ENCODE data around the gene ARHGAP26. TPM values are rescaled to one million over a fixed set of nuclear protein-coding genes. Genes with fewer than 3 reads are reported as not detected.

ARHGAP26 gene
- total and polyA plus RNA-seq, 4 donors, result 1.8 to 16.7 (median 4.1) TPM

DNA sequence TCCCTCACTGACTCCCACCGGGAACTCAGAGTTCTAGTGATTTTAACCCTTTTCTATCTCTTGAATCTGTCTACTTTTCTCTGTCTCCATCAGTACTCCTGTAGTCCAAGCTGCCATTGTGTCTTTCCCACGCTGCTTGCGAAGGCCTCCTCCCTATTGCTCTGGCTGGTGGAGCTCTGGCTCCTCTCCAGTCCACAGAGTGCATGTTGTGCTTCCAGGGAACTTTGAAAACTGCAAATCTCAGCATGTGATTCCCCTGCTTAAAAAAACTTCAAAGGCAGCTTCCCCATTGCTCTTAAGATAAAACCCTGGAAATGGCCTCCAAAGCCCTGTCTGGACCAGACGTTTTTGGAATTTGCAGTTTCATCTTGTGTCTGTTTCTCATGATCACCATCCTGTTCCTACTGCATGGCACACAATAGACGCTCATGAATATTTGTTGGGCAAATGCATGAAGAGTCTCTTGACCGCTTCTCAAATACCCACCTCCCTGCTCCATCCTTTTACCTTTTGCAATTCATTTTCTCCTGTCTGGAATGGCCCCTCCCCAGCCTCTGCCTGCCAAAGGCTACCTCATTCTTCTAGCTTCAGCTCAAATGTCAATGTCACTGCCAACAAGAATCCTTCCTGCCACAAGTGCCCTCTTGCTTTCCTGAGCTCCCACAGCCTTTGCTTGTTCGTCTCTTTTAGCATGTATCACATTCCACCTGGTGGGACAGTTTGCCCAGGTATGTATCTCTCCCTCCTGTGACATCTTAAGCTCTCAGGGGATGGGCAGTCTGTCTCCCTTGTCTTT is 293.2 kb downstream of the ARHGAP26 start:
- no peak for TF ChIP-seq HNF4G (IDR thresholded peaks at IDR 0.05)
- TF ChIP-seq EGR1 (IDR thresholded peaks at IDR 0.05; ENCODE audit: low read depth in 2 of 2), result no peak
- TF ChIP-seq RAD21 (IDR thresholded peaks at IDR 0.05), result peak in 1 of 2 donors; percentile 11
- TF ChIP-seq, protein P1, sequence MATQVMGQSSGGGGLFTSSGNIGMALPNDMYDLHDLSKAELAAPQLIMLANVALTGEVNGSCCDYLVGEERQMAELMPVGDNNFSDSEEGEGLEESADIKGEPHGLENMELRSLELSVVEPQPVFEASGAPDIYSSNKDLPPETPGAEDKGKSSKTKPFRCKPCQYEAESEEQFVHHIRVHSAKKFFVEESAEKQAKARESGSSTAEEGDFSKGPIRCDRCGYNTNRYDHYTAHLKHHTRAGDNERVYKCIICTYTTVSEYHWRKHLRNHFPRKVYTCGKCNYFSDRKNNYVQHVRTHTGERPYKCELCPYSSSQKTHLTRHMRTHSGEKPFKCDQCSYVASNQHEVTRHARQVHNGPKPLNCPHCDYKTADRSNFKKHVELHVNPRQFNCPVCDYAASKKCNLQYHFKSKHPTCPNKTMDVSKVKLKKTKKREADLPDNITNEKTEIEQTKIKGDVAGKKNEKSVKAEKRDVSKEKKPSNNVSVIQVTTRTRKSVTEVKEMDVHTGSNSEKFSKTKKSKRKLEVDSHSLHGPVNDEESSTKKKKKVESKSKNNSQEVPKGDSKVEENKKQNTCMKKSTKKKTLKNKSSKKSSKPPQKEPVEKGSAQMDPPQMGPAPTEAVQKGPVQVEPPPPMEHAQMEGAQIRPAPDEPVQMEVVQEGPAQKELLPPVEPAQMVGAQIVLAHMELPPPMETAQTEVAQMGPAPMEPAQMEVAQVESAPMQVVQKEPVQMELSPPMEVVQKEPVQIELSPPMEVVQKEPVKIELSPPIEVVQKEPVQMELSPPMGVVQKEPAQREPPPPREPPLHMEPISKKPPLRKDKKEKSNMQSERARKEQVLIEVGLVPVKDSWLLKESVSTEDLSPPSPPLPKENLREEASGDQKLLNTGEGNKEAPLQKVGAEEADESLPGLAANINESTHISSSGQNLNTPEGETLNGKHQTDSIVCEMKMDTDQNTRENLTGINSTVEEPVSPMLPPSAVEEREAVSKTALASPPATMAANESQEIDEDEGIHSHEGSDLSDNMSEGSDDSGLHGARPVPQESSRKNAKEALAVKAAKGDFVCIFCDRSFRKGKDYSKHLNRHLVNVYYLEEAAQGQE (IDR thresholded peaks at IDR 0.05), result no peak
- Histone ChIP-seq H3K27me3 (ENCODE audit: control insufficient read depth in 4 of 4, insufficient read depth in 4 of 4, low read length in 3 of 4) (no peaks in the 10 kb centered on the region), H3K4me1 (ENCODE audit: control insufficient read depth in 4 of 4, insufficient read depth in 4 of 4, low read length in 3 of 4) (peaks cover 0 to 4% (median 0%) of the 10 kb centered on the region in 4 donors), H3K9ac (ENCODE audit: low read depth in 1 of 2, low read length in 2 of 2) (no peak overlapping the region), H3K36me3 (ENCODE audit: control insufficient read depth in 4 of 4, insufficient read depth in 3 of 4, low read depth in 1 of 4, low read length in 3 of 4) (peaks cover 0 to 12% (median 2%) of the 10 kb centered on the region in 4 donors), H3K27ac (ENCODE audit: low read depth in 1 of 2, low read length in 2 of 2) (no peak overlapping the region), H3K9me3 (ENCODE audit: control insufficient read depth in 4 of 4, low read length in 3 of 4) (no peaks in the 10 kb centered on the region), H3K4me3 (ENCODE audit: low read depth in 1 of 3, low read length in 3 of 3) (no peak overlapping the region)
- DNase-seq (ENCODE audit: low spot score), result no peak
- WGBS, result 80% methylated on average over 7 of the region's 7 CpGs

DNA sequence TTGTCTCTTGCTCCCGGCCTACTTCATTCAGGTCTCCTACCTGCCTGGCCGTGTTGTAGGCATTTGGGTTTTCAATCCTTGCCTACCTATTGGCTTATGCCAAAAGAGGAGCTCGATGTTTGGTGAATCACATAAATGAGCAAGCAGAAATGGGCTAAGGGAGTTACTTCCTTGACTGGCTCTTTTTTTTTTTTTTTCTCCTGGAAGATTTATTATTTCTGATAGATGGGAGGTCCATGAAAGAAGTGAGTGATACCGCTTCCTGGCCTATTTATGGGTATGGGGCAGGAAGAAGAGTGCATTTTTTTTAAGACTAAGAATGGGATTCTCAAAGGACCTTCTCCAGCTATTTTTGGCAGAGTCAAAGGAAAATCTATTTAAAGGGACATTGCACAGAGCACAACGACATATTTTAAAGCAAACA is 294.1 kb downstream of the ARHGAP26 start:
- WGBS, result 73% methylated on average over 5 of the region's 5 CpGs
- Histone ChIP-seq H3K4me3 (ENCODE audit: low read depth in 1 of 3, low read length in 3 of 3) (no peak overlapping the region), H3K9me3 (ENCODE audit: control insufficient read depth in 4 of 4, low read length in 3 of 4) (no peaks in the 10 kb centered on the region), H3K27ac (ENCODE audit: low read depth in 1 of 2, low read length in 2 of 2) (peak overlapping the region in 1 of 2 donors; percentile 53), H3K9ac (ENCODE audit: low read depth in 1 of 2, low read length in 2 of 2) (no peak overlapping the region), H3K4me1 (ENCODE audit: control insufficient read depth in 4 of 4, insufficient read depth in 4 of 4, low read length in 3 of 4) (peaks cover 0 to 4% (median 0%) of the 10 kb centered on the region in 4 donors), H3K27me3 (ENCODE audit: control insufficient read depth in 4 of 4, insufficient read depth in 4 of 4, low read length in 3 of 4) (no peaks in the 10 kb centered on the region), H3K36me3 (ENCODE audit: control insufficient read depth in 4 of 4, insufficient read depth in 3 of 4, low read depth in 1 of 4, low read length in 3 of 4) (peaks cover 0 to 8% (median 6%) of the 10 kb centered on the region in 4 donors)
- no peak for DNase-seq (ENCODE audit: low spot score)
- TF ChIP-seq HNF4A (conservative IDR thresholded peaks at IDR 0.05) (no peak), FOXA1 (IDR thresholded peaks at IDR 0.05) (no peak), TAF1 (conservative IDR thresholded peaks at IDR 0.05) (no peak), NR2F2 (IDR thresholded peaks at IDR 0.05) (no peak), SP1 (IDR thresholded peaks at IDR 0.05) (no peak), FOXA2 (IDR thresholded peaks at IDR 0.05) (no peak), YY1 (IDR thresholded peaks at IDR 0.05) (no peak), HNF4G (IDR thresholded peaks at IDR 0.05) (no peak), RAD21 (IDR thresholded peaks at IDR 0.05) (no peak), GABPA (IDR thresholded peaks at IDR 0.05 in 1 of 2, conservative IDR thresholded peaks at IDR 0.05 in 1 of 2) (no peak), JUND (IDR thresholded peaks at IDR 0.05) (no peak), RXRA (IDR thresholded peaks at IDR 0.05) (no peak), EGR1 (IDR thresholded peaks at IDR 0.05; ENCODE audit: low read depth in 2 of 2) (no peak)
- TF ChIP-seq, protein P2, sequence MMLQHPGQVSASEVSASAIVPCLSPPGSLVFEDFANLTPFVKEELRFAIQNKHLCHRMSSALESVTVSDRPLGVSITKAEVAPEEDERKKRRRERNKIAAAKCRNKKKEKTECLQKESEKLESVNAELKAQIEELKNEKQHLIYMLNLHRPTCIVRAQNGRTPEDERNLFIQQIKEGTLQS (IDR thresholded peaks at IDR 0.05), result no peak
- TF ChIP-seq, protein P3, sequence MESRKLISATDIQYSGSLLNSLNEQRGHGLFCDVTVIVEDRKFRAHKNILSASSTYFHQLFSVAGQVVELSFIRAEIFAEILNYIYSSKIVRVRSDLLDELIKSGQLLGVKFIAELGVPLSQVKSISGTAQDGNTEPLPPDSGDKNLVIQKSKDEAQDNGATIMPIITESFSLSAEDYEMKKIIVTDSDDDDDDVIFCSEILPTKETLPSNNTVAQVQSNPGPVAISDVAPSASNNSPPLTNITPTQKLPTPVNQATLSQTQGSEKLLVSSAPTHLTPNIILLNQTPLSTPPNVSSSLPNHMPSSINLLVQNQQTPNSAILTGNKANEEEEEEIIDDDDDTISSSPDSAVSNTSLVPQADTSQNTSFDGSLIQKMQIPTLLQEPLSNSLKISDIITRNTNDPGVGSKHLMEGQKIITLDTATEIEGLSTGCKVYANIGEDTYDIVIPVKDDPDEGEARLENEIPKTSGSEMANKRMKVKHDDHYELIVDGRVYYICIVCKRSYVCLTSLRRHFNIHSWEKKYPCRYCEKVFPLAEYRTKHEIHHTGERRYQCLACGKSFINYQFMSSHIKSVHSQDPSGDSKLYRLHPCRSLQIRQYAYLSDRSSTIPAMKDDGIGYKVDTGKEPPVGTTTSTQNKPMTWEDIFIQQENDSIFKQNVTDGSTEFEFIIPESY (IDR thresholded peaks at IDR 0.05), result no peak
- TF ChIP-seq, protein P4, sequence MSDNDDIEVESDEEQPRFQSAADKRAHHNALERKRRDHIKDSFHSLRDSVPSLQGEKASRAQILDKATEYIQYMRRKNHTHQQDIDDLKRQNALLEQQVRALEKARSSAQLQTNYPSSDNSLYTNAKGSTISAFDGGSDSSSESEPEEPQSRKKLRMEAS (IDR thresholded peaks at IDR 0.05), result no peak
- TF ChIP-seq, protein P1 (IDR thresholded peaks at IDR 0.05), result no peak
- TF ChIP-seq, protein P5, sequence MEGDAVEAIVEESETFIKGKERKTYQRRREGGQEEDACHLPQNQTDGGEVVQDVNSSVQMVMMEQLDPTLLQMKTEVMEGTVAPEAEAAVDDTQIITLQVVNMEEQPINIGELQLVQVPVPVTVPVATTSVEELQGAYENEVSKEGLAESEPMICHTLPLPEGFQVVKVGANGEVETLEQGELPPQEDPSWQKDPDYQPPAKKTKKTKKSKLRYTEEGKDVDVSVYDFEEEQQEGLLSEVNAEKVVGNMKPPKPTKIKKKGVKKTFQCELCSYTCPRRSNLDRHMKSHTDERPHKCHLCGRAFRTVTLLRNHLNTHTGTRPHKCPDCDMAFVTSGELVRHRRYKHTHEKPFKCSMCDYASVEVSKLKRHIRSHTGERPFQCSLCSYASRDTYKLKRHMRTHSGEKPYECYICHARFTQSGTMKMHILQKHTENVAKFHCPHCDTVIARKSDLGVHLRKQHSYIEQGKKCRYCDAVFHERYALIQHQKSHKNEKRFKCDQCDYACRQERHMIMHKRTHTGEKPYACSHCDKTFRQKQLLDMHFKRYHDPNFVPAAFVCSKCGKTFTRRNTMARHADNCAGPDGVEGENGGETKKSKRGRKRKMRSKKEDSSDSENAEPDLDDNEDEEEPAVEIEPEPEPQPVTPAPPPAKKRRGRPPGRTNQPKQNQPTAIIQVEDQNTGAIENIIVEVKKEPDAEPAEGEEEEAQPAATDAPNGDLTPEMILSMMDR (IDR thresholded peaks at IDR 0.05; ENCODE audit: low read depth, low read length, missing input control), result no peak

Data from liver (tissue), 9 donors.